Endothelial cell of umbilical vein (primary cell): Measurements from ENCODE around the gene PPP4R3B. TPM values are rescaled to one million over a fixed set of nuclear protein-coding genes. Genes with fewer than 3 reads are reported as not detected.

Experiments used
- BruUV-seq: library from RNA; stranded (reverse); fragments of 400-500 nt; replicated peaks from 2 replicates; lab custom pipeline; 2021; lab: Mats Ljungman, UMichigan
- CTCF ChIA-PET: fragments of 300-600, 350-600 bp; sonication (Branson Sonifier 250); formaldehyde crosslinking; loops from one replicate; lab custom pipeline; 2021; ENCODE audit warnings: antibody characterized with exemption, inconsistent platforms; lab: Charles Lee
- POLR2A ChIA-PET: fragments of 300-600, 350-600 bp; sonication (Branson Sonifier 250); formaldehyde crosslinking; loops from one replicate; lab custom pipeline; 2021; ENCODE audit warnings: antibody characterized with exemption, inconsistent platforms; lab: Charles Lee
- DNase-seq: peaks from one replicate; pipeline ENCODE4 v3.0.0-alpha.2; 2011; ENCODE audit warnings: low read depth, low spot score
- FAIRE-seq: peaks from 2 replicates; lab custom pipeline; 2011; peaks lifted over from hg19 to GRCh38; lab: Jason Lieb, UNC
- H2AFZ ChIP-seq: 2 replicates; pipeline ENCODE4 v1.6.0; 2012; ENCODE audit warnings: low read depth, low read length, control low read depth, inconsistent platforms
- H3K27ac ChIP-seq: 2 replicates; pipeline ENCODE4 v1.5.1; 2011; ENCODE audit warnings: low read depth, mild to moderate bottlenecking, control low read depth, low read length, moderate library complexity; ENCODE audit not compliant: insufficient read depth
- H3K27me3 ChIP-seq, 2 experiments: 2 replicates each; pipeline versions ENCODE4 v1.6.0 to v1.6.1; 2011; ENCODE audit warnings: low read length in 2 of 2, mixed read lengths in 1 of 2; ENCODE audit not compliant: control insufficient read depth in 2 of 2, insufficient read depth in 2 of 2
- H3K36me3 ChIP-seq, 2 experiments: 2 replicates in 1 of 2; 3 replicates in 1 of 2; pipeline ENCODE4 v1.5.1; 2011; ENCODE audit warnings: low read length in 2 of 2, mild to moderate bottlenecking in 1 of 2, moderate library complexity in 1 of 2; ENCODE audit not compliant: control insufficient read depth in 2 of 2, insufficient read depth in 2 of 2; ENCODE audit errors: extremely low read depth in 1 of 2
- H3K4me1 ChIP-seq: 3 replicates; pipeline ENCODE4 v1.5.1; 2011; ENCODE audit warnings: mild to moderate bottlenecking, low read length; ENCODE audit not compliant: control insufficient read depth, insufficient read depth; ENCODE audit errors: extremely low read depth
- H3K4me2 ChIP-seq: 2 replicates; pipeline ENCODE4 v1.6.1; 2011; ENCODE audit warnings: low read length, control low read depth, mixed read lengths; ENCODE audit not compliant: insufficient read depth
- H3K4me3 ChIP-seq, 3 experiments: fragments of 200-600 bp in 1 of 3; sonication (generic), shearing (Covaris generic) in 1 of 3; replicated peaks in 1 of 3; 2 replicates each; pipeline ENCODE4 v1.5.1; 2011 to 2016; ENCODE audit warnings: control low read depth in 3 of 3, low read length in 3 of 3, mild to moderate bottlenecking in 2 of 3, inconsistent platforms in 1 of 3, low read depth in 1 of 3, moderate library complexity in 1 of 3; ENCODE audit not compliant: insufficient read depth in 1 of 3
- H3K79me2 ChIP-seq: 2 replicates; pipeline ENCODE4 v1.6.0; 2012; ENCODE audit warnings: low read length, inconsistent platforms; ENCODE audit not compliant: control insufficient read depth, insufficient read depth
- H3K9ac ChIP-seq: replicated peaks from 2 replicates; pipeline ENCODE3; 2011; ENCODE audit warnings: low read length, control low read depth; ENCODE audit not compliant: insufficient read depth; ENCODE audit errors: extremely low read depth
- H3K9me1 ChIP-seq: replicated peaks from 3 replicates; pipeline ENCODE4 v1.6.0; 2011; ENCODE audit warnings: mild to moderate bottlenecking, low read length; ENCODE audit not compliant: control insufficient read depth, insufficient read depth; ENCODE audit errors: extremely low read depth
- H3K9me3 ChIP-seq: replicated peaks from 2 replicates; pipeline ENCODE4 v1.5.1; 2012; ENCODE audit warnings: low read length, inconsistent platforms; ENCODE audit not compliant: control insufficient read depth, insufficient read depth
- H4K20me1 ChIP-seq: replicated peaks from 2 replicates; pipeline ENCODE3; 2011; ENCODE audit warnings: mild to moderate bottlenecking, low read length; ENCODE audit not compliant: control insufficient read depth, insufficient read depth; ENCODE audit errors: extremely low read depth
- EZH2 ChIP-seq: IDR thresholded peaks from 2 replicates; pipeline ENCODE4 v1.6.1; 2012; ENCODE audit warnings: borderline replicate concordance, low read depth, mild to moderate bottlenecking, moderate library complexity, low read length, inconsistent platforms; ENCODE audit not compliant: severe bottlenecking
- FOS ChIP-seq: IDR thresholded peaks from 2 replicates; pipeline ENCODE4 v1.6.1; 2011; ENCODE audit warnings: mild to moderate bottlenecking, low read length, moderate library complexity, borderline replicate concordance; ENCODE audit not compliant: insufficient read depth
- GATA2 ChIP-seq: IDR thresholded peaks from 2 replicates; pipeline ENCODE4 v1.7.0; 2011; ENCODE audit warnings: low read depth, mild to moderate bottlenecking, moderate library complexity, mixed read lengths, low read length; ENCODE audit not compliant: insufficient read length, insufficient read depth
- JUN ChIP-seq: IDR thresholded peaks from 2 replicates; pipeline ENCODE4 v1.6.1; 2011; ENCODE audit warnings: borderline replicate concordance, low read depth; ENCODE audit not compliant: insufficient read length, insufficient read depth
- MYC ChIP-seq: IDR thresholded peaks from one replicate; pipeline ENCODE4 v1.6.1; 2011; ENCODE audit warnings: mild to moderate bottlenecking, low read depth, low read length
- POLR2A ChIP-seq: IDR thresholded peaks from 2 replicates; pipeline ENCODE4 v1.6.1; 2012; ENCODE audit warnings: low read depth, mild to moderate bottlenecking, control low read depth, low read length
- POLR2AphosphoS5 ChIP-seq: IDR thresholded peaks from 2 replicates; pipeline ENCODE4 v1.6.1; 2012; ENCODE audit warnings: low read depth, mild to moderate bottlenecking, control low read depth, low read length, moderate library complexity; ENCODE audit not compliant: insufficient read depth
- dilution Hi-C: fragments of 300-500 bp; cut with MboI; formaldehyde crosslinking; loops from one replicate; pipeline ENCODE4 v1.15.0; 2019; ENCODE audit warnings: low sequenced_read_pairs; ENCODE audit not compliant: extremely low pct_ligation_motif_present
- intact Hi-C: fragments of 100-400 bp; cut with micrococcal nuclease; formaldehyde crosslinking; loops from one replicate; pipeline ENCODE4 v1.10.0; 2022
- polyA plus RNA-seq, 4 experiments: library from polyadenylated mRNA; depleted of rRNA in 3 of 4; stranded (reverse) in 3 of 4; unstranded in 1 of 4; fragments of >200 nt; gene quantifications; 2 replicates each; pipeline versions ENCODE4 v1.2.1 to v1.2.3, GENCODE V29; 2011 to 2012; ENCODE audit warnings: missing spikeins in 1 of 4
- total RNA-seq: library from RNA; stranded (reverse); gene quantifications from 2 replicates; pipeline ENCODE4 v1.2.3, GENCODE V29; 2021
- TF ChIP-seq, protein P1 (sequence below), 2 donors: IDR thresholded peaks; 1 replicate in 1 of 2; 2 replicates in 1 of 2; pipeline ENCODE4 v1.5.1; 2011; ENCODE audit warnings: low read length in 2 of 2, mild to moderate bottlenecking in 2 of 2, moderate library complexity in 2 of 2, control low read depth in 1 of 2, inconsistent platforms in 1 of 2, low read depth in 1 of 2; ENCODE audit not compliant: insufficient read depth in 1 of 2; ENCODE audit errors: extremely low read depth in 1 of 2
- TF ChIP-seq, protein P2 (sequence below): IDR thresholded peaks from 2 replicates; pipeline ENCODE4 v1.6.1; 2011; ENCODE audit not compliant: insufficient read depth, insufficient read length

PPP4R3B gene
- total and polyA plus RNA-seq, 2 donors (not counting 3 experiments of a cell fraction or from before 2014, with no cell fraction given): 11.2 to 51.5 TPM

DNA sequence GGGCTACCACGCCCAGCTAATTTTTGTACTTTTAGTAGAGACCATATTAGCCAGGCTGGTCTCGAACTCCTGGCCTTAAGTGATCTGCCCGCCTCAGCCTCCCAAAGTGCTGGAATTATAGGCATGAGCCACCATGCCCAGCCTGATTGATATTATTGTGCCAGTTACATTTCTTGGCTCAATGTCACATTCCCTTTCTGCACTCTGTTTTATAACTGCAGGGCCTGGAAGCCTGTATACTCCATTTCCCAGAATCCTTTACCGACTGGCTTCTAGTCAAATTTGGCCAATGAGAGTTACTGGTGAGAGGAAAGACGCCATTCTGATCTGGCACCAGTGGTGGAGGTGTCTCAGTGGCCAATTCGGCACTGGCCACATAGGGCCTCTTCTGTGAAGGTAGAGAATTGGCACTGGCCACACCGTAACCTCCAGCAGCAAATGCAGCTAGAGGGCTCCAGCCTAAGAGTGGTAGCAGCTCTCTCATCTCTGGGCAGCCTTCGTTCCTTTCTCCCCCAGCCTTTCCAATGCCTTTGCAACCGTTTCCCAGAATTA is 114.8 kb downstream of the PPP4R3B start:
- dilution Hi-C loops (no loop called here), intact Hi-C loops (no loop called here)
- no peaks in the 10 kb centered on the region for H3K9me3 ChIP-seq
- H3K9ac ChIP-seq: no peak overlapping the region
- no peak overlapping the region for H3K4me2 ChIP-seq
- no peaks in the 10 kb centered on the region for H3K36me3 ChIP-seq
- no peaks in the 10 kb centered on the region for H3K9me1 ChIP-seq
- no peak for FAIRE-seq
- H3K4me1 ChIP-seq: no peaks in the 10 kb centered on the region
- H4K20me1 ChIP-seq: no peaks in the 10 kb centered on the region
- no peak overlapping the region for H3K27ac ChIP-seq
- TF ChIP-seq EZH2 (no peak), GATA2 (no peak), MYC (no peak), POLR2AphosphoS5 (no peak), JUN (no peak), FOS (no peak), POLR2A (no peak)
- TF ChIP-seq, protein P1, sequence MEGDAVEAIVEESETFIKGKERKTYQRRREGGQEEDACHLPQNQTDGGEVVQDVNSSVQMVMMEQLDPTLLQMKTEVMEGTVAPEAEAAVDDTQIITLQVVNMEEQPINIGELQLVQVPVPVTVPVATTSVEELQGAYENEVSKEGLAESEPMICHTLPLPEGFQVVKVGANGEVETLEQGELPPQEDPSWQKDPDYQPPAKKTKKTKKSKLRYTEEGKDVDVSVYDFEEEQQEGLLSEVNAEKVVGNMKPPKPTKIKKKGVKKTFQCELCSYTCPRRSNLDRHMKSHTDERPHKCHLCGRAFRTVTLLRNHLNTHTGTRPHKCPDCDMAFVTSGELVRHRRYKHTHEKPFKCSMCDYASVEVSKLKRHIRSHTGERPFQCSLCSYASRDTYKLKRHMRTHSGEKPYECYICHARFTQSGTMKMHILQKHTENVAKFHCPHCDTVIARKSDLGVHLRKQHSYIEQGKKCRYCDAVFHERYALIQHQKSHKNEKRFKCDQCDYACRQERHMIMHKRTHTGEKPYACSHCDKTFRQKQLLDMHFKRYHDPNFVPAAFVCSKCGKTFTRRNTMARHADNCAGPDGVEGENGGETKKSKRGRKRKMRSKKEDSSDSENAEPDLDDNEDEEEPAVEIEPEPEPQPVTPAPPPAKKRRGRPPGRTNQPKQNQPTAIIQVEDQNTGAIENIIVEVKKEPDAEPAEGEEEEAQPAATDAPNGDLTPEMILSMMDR (IDR thresholded peaks at IDR 0.05; ENCODE audit: extremely low read depth in 1 of 2, insufficient read depth in 1 of 2, low read depth in 1 of 2, low read length in 2 of 2): no peak
- TF ChIP-seq, protein P2, sequence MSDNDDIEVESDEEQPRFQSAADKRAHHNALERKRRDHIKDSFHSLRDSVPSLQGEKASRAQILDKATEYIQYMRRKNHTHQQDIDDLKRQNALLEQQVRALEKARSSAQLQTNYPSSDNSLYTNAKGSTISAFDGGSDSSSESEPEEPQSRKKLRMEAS: no peak
- H2AFZ ChIP-seq: no peak overlapping the region
- DNase-seq: no peak
- BruUV-seq: no TSS peak
- POLR2A ChIA-PET: no interaction called here
- CTCF ChIA-PET: no interaction called here
- no peaks in the 10 kb centered on the region for H3K79me2 ChIP-seq
- H3K27me3 ChIP-seq: no peaks in the 10 kb centered on the region
- no peak overlapping the region for H3K4me3 ChIP-seq
